Measurements from ENCODE around the gene SYPL2.

The SYPL2 gene

DNA sequence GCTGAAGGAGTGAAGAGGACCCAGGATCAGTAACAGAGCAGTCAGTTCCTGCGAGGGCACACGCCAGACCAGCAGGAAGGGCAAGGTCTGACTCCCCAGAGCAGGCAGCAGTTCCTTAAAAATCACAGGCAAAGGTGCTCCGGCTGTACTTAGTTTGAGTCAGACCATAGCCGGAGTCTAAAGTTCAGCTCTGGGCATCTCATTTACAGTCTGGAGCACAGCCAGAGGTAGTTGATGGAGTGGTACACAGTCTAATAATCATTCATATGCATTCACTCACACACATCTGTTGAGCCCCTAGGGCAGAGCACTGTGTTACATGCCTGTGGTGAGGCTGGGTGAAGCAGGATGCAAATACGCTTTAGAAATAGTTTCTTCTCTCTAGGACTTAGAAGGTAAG, 50.5 kb downstream of the SYPL2 start:
- DNase-seq (ENCODE audit: low spot score) = no peak

DNA sequence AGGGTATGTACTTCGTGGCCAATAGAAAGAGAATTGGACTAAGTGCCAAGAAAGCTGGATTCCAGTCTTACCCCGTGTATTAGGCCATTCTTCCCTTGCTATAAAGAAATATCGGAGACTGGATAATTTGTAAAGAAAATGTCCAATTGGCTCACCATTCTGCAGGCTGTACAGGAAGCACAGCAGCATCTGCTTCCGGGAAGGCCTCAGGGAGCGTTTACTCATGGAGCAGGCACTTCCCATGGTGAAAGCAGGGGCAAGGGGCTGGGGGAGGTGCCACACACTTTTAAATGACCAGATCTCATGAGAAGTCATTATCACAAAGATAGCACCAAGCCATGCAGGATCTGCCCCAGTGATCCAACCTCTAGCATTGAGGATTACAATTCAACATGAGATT, 51.0 kb downstream of the SYPL2 start:
- DNase-seq (ENCODE audit: low spot score) = no peak

DNA sequence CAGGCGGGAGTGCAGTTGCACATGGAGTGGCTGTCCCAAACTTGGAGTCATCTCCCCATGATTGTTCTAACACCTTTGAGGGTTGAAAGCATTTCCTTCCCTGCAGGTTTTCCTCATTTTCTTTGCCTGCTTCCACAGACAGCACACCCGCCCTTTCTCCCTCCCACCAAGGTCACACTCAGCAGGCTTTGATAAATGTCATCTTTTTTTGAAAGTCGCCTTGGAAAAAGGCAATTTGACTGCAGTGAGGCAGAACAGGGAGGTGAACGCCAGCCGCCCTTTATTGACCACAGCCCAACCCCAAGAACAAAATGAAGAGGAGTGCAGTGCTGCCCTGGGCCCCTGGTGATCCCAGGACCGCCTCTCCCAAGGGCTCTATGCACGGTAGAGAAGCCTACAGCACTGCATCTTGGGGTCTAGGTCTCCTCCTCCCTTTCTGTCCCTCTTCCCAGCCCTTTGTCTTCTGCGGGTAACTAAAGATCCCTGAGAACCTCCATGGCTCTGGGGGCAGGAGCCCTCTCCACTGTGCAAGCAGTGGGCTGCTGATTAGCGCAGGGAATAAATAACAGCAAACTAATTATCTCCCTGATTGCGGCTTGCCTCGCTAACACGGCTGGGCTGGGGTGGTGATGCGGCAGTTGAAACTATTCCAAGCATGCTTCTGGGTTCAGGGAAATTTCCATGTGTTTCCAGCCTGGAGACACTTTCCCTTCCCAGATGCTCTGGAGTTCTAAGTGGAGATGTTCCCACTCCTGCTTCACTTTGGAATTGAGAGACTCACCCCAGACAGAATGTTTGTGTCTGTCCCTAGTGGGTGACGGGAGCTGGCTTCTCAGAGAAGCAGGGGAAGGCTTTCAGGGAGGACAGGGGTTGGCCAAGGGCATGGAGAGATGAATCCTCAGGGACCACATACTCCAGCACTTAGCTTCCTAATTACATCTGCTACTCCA, 54.9 kb downstream of the SYPL2 start:
- no peak for DNase-seq (ENCODE audit: low spot score)

DNA sequence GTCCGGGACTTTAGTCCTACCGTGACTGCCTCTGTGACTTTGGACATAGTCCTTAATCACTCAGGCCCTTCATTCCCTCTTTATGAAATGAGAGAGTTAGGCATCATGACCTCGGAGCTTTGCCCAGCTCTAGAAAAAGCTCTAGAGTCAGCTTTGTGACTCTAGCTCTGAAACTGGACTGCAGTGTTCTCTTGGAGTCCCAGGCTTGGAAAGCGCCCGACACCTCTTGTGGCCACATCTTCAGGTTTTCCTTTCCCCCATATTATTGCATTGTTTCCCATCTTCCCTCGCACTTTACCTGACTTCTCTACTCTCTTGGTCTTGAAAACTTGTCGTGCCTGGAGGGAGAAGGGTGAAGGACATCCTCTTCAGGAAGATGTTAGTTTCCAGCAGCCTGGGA, 55.7 kb downstream of the SYPL2 start:
- no peak for DNase-seq (ENCODE audit: low spot score)

DNA sequence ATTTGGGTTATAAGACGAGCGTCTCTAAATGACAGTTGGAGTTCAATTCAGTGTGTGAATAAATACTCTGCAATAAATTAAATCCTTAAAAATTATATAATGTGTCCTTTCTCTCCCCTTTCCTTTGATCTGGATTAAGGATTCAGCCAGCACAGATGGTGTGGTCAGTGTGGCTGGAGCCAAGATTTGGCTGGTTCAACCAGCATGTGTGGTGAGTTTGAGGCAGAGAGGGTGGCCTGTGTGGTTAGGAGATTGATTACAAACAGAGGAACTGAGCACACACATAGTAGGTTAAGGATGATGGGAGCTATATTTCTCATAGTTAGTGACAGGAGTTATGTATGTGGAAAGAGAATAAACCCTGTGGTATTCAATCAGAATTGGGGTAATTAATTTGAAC, 57.4 kb downstream of the SYPL2 start:
- no peak for DNase-seq (ENCODE audit: low spot score)

DNA sequence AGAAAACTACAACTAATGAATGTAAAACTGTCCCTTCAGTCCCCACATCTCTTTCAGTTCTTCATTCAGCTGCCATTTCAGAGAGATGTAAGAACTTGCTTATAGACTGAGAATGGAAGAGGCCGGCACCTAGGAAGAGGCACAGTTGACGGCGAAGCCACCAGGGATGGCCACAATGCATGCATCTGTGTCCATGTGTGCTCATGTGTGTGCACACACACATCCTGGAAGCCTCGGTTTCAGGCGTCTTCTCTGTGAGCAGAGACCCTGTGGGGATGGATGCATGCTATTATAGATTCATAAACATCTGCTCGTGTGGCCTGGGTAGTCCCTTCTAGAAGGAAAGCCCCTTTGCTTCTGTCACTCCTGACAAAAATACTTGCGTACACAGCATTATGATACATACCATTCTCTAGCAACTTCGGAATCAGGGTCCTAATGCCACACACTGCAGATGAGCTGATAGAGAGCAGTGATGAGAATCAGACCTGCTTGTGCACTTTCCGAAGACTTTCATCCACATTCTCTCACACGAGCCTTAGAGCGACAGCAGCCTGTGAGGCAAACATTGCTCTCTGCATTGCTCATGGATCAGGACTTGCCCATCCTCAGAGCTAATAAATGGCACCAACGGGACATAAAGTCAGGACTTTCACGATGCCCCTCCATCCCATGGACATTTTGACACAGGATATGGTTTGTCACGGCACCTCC, 60.9 kb downstream of the SYPL2 start:
- DNase-seq (ENCODE audit: low spot score) = no peak

DNA sequence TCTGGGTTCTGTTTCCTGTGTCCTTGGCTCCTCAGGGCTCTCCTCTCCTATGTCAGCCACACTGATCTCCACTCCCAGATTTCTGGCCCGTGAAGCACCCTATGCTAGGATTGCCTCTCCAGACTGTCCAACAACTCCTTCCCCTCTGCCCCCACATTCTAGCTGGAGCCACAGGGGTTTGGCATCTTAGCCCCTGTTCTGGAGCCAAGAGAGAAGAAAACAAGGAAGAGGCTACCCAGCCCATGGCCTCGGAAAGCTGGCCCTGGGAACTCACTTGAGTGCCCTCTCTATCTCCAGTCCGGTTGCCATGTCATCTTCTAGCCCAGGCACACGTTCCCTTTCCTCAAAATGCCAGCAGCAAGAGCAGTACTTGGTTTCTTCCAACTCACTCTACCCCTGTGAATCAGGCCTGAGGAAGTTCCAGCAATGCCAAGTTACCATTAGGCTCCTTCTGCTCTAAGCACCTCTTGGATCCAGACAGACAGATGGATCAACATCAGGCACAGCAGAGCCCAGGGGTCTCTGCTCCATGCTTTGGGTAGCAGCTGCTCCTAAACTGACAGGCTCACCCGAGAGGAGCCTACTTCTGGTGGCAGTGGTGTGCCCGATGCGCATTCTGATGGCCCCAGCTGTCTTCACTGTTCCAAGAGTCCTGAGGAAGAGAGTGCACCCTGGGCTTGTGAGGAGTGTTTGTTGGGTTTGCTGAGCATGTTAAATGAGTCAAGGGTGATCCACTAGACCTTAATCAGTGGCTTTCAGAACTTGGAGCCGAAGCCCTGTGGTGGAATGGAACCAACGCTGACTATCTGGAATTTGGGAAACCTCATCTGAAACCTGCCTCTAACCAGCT, 61.7 kb downstream of the SYPL2 start:
- DNase-seq (ENCODE audit: low spot score) = no peak

DNA sequence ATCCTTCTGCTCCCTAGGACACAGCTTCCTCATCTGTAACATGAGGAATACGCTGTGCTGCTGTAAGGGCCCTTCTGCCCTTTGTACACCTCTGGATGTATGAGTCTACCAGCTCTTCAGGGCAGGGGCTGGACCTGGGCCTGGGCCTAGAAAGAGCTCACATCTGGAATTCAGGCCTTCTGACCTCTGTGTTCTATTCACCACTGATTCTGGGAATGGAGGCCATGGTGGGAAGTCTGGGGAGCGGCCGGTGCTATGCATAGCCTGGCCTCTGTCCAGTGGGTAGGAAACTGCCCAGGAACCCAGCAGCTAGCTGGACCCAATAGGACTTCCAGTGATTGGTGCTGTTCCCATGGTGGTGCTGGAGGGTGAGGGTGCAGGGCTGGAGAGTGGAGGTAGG, 62.4 kb downstream of the SYPL2 start:
- DNase-seq (ENCODE audit: low spot score) = no peak

DNA sequence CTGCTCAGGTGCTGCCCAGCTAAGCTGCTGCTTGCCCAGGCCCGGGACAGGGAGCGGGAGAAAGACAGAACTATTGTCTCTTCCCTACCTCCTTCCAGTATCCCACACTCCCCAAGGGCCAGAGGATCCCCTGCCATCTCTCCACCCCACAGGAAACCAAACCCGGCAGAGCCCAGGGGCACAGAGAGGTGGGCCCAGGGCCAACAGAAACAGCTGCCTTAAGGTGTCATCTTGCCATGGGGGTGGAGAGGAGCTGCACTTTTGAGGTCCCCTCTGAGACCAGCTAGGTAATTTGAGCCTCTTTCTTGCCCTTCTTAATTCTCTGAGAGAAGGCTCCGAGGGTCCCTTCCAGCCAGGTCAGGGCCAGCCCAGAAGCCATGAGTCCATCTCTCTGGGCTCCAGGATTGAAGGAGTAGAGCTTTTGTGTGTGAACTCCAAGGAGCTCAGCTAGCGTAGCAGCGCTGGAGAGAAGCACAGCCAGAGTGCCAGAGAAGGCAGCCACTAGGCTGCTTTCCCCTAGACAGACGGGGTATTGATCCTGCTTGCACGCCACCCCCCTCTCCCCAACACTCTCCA, 63.6 kb downstream of the SYPL2 start:
- DNase-seq (ENCODE audit: low spot score) = no peak

DNA sequence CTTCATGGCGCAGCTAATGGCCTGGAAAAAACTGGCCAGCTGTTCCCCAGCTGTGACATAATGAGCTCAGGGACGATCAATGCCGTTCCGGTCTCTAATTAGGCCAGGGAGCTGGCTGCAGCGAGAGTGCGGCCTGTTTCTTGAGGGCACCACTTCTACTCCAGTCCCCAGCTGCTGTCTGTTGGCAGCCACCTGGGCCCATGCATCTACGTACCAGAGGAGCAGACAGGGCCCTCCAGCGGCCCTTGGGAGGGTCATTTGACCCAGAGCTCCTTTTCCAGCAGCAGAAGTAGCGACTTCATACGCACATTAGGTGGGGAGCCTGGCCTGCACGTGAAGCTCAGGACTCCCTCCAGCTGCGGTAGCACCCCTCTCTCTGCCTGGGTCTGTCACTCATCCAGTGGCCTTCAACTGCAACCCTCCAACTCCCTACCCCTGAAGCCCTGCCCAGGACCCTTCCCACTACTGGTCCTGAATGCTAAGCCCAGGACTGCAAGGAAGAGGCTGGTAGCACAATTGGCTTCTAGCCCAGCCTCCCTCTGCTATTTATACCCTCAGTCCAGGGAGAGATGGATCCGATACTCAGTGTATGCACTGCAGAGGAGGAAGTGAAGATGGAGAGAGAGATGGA, 64.2 kb downstream of the SYPL2 start:
- DNase-seq (ENCODE audit: low spot score) = no peak

DNA sequence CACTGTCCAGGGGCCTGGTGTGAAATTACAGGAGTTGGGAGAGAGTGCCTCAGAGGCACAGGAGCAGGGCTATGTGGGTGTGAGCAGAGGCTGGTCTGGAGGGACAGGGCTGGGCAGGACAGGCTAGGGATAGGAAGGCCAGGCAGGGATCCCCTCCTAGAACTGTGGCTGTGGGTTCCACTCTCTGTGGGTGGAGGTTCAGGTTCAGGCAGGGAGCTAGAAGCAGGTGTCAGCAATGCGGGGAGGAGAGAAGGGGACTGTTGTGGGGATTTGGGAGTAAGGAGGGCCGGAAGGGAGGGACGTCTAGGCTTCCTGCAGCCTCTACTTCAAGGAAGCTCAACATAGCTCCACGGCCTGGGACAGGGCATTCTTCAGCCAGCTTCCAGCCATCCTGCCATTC, 65.0 kb downstream of the SYPL2 start:
- no peak for DNase-seq (ENCODE audit: low spot score)
